ENCODE measurements around the gene CLEC18C. TPM values are rescaled to one million over a fixed set of nuclear protein-coding genes. Genes with fewer than 3 reads are reported as not detected.
"Not testable (repeated sequence)": the region's sequence is repeated elsewhere in the genome, so short reads cannot be mapped to it uniquely, and the experiment has no call there.

Gene CLEC18C
- total RNA-seq, 1 donor from 2014 or later: not detected

DNA sequence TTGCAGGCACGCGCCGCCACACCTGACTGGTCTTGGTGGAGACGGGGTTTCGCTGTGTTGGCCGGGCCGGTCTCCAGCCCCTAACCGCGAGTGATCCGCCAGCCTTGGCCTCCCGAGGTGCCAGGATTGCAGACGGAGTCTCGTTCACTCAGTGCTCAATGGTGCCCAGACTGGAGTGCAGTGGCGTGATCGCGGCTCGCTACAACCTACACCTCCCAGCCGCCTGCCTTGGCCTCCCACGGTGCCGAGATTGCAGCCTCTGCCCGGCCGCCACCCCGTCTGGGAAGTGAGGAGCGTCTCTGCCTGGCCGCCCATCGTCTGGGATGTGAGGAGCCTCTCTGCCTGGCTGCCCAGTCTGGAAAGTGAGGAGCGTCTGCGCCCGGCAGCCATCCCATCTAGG is 30.4 kb downstream of the CLEC18C start:
- not testable (repeated sequence) for DNase-seq (ENCODE audit: extremely low read depth, low read depth, low spot score)

DNA sequence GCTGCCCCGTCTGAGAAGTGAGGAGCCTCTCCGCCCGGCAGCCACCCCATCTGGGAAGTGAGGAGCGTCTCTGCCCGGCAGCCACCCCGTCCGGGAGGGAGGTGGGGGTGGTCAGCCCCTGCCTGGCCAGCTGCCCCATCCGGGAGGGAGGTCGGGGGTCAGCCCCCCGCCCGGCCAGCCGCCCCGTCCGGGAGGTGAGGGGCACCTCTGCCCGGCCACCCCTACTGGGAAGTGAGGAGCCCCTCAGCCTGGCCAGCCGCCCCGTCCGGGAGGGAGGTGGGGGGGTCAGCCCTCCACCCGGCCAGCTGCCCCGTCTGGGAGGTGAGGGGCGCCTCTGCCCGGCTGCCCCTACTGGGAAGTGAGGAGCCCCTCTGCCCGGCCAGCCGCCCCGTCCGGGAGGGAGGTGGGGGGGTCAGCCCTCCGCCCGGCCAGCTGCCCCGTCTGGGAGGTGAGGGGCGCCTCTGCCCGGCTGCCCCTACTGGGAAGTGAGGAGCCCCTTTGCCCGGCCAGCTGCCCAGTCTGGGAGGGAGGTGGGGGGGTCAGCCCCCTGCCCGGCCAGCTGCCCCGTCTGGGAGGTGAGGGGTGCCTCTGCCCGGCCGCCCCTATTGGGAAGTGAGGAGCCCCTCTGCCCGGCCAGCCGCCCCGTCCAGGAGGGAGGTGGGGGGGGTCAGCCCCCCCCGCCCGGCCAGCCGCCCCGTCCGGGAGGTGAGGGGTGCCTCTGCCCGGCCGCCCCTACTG is 31.2 kb downstream of the CLEC18C start:
- DNase-seq (ENCODE audit: extremely low read depth, low read depth, low spot score): not testable (repeated sequence)

DNA sequence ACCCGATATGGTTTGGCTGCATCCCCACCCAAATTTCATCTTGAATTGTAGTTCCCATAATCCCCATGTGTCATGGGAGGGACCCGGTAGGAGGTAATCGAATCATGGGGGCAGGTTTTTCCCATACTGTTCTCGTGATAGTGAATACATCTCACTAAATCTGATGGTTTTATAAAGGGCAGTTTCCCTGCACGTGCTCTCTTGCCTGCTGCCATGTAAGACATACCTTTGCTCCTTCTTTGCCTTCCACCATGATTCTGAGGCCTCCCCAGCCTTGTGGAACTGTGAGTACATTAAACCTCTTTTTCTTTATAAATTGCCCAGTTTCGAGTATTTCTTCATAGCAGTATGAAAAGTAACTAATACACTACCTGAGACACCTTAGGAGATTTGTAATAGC is 32.8 kb downstream of the CLEC18C start:
- not testable (repeated sequence) for DNase-seq (ENCODE audit: extremely low read depth, low read depth, low spot score)

- not testable (repeated sequence) for DNase-seq (ENCODE audit: extremely low read depth, low read depth, low spot score)
Measured at GRCh38 chr16:70218586-70218985, 45.0 kb downstream of the CLEC18C start.

GRCh38 chr16:70222574-70222973 is 49.0 kb downstream of the CLEC18C start:
- DNase-seq (ENCODE audit: extremely low read depth, low read depth, low spot score): not testable (repeated sequence)

DNA sequence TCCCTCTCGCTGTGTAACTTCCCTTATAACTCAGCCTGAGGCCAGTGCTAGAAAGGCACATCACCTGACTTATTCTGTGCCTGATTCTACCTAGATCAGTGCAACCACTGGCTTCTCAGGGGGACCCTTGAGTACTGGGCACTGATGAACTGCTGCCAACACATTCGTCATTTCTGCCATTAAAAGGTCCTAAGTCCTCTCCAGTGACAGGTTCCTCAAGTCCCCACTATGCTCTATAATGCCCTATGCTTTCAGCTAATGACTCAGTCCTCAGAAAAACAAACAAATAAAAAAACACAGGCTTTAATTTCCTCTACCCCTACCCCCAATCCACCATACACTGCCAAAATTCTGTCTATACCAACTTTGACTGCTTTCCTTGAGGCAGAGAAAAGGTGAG is 49.6 kb downstream of the CLEC18C start:
- not testable (repeated sequence) for DNase-seq (ENCODE audit: extremely low read depth, low read depth, low spot score)

GRCh38 chr16:70223971-70224513 is 50.5 kb downstream of the CLEC18C start:
- not testable (repeated sequence) for DNase-seq (ENCODE audit: extremely low read depth, low read depth, low spot score)

DNA sequence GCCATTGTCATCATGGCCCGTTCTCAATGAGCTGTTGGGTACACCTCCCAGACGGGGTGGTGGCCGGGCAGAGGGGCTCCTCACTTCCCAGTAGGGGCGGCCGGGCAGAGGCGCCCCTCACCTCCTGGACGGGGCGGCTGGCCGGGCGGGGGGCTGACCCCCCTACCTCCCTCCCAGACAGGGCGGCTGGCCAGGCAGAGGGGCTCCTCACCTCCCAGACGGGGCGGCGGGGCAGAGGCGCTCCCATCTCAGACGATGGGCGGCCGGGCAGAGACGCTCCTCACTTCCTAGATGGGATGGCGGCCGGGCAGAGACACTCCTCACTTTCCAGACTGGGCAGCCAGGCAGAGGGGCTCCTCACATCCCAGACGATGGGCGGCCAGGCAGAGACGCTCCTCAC is 51.1 kb downstream of the CLEC18C start:
- DNase-seq (ENCODE audit: extremely low read depth, low read depth, low spot score): not testable (repeated sequence)

- not testable (repeated sequence) for DNase-seq (ENCODE audit: extremely low read depth, low read depth, low spot score)
Measured at GRCh38 chr16:70225430-70225829, 51.8 kb downstream of the CLEC18C start.

DNA sequence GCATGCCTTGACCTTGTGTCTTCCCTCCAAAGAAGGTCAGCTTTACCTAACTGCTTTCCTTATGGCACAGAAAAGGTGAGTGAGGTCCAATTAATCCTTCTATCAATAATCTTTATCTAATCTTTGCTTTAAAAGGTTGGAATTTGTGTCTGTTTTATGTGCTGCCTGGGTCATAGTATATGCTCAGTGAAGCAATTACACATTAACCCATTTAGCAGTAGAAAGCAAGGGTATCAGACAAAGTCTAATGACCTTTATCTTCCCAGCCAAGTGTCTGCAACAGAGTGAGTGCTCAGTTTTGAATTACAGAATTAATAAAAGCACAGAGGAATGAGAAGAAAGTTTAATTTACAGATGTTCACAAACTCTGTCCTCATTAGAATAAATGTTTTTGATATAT is 52.4 kb downstream of the CLEC18C start:
- DNase-seq (ENCODE audit: extremely low read depth, low read depth, low spot score): not testable (repeated sequence)

DNA sequence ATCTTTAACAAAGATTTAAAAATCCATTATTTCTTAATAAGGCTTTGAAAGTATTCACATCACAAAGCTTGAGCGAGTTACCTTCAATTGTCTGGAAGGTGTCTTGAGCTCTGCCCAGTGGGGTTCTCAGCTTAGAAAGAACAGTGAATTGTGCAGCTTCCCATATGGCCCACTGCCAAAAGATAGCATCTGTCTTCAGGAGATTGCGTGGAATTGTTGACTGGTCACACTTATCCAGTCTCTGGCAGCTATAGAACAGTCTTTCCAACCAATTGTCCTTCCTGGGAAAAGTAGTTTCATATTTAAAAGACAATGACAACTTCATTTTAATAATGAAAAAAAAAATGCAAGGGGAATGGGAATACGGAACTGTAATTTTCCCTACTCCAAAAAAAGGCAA is 58.2 kb downstream of the CLEC18C start:
- peak; percentile 66 for DNase-seq (ENCODE audit: extremely low read depth, low read depth, low spot score)

Other genes starting within 250 kb of the CLEC18C start
- 1.7 TPM in 1 of 2 replicates, not detected in the other for gene CLEC18A, start 222.5 kb upstream of the CLEC18C start, total RNA-seq
- gene PDPR, start 59.5 kb upstream of the CLEC18C start, total RNA-seq: 11.8 and 27.1 TPM in 2 replicates
- gene EXOSC6, start 78.2 kb downstream of the CLEC18C start, total RNA-seq: 21.6 and 28.8 TPM in 2 replicates
- 86.1 and 119 TPM in 2 replicates for gene AARS1, start 115.7 kb downstream of the CLEC18C start, total RNA-seq
- gene DDX19B, start 125.4 kb downstream of the CLEC18C start, total RNA-seq: 21.4 and 30.0 TPM in 2 replicates
- 41.9 and 50.5 TPM in 2 replicates for gene DDX19A, start 173.1 kb downstream of the CLEC18C start, total RNA-seq